Mucosa of descending colon (tissue), 3 donors: Measurements from ENCODE around the gene AGPS. TPM values are rescaled to one million over a fixed set of nuclear protein-coding genes. Genes with fewer than 3 reads are reported as not detected.

Experiments used
- ATAC-seq: fragments of 200-7000 bp; cut with Tn5 transposase; one replicate; pipeline ENCODE4 v1.9.1; 2020; ENCODE audit warnings: mild to moderate bottlenecking, moderate library complexity
- DNase-seq, 3 donors: peaks; one replicate each; pipeline ENCODE4 v3.0.0-alpha.2; 2020
- H3K36me3 ChIP-seq: fragments of 200-600 bp; one replicate; pipeline ENCODE4 v1.8.0; 2021; ENCODE audit warnings: low read depth, mild to moderate bottlenecking
- H3K4me1 ChIP-seq: fragments of 200-600 bp; one replicate; pipeline ENCODE4 v1.8.0; 2021; ENCODE audit warnings: low read depth, mild to moderate bottlenecking
- H3K4me3 ChIP-seq: fragments of 200-600 bp; one replicate; pipeline ENCODE4 v1.8.0; 2021; ENCODE audit warnings: mild to moderate bottlenecking
- H3K9me3 ChIP-seq: fragments of 200-600 bp; one replicate; pipeline ENCODE4 v1.8.0; 2021; ENCODE audit warnings: mild to moderate bottlenecking
- intact Hi-C, 2 donors: fragments of 100-400 bp; cut with DNase I in 1 of 2; cut with micrococcal nuclease in 1 of 2; formaldehyde crosslinking; loops; one replicate each; pipeline versions ENCODE4 v1.11.0 to v1.11.1; 2022; cut with DNase I, micrococcal nuclease
- long read RNA-seq, 2 donors: library from polyadenylated mRNA; unstranded; transcript quantifications; one replicate each; pipeline ENCODE4 v2.0.0, GENCODE V29; 2019 to 2021
- total RNA-seq, 3 donors: library from RNA; stranded (reverse); fragmentation: NEBNext Ultra II Directional in 2 of 3; extraction: Animal tissue kit (Norgen Biotek cat#: 25700) in 2 of 3; gene quantifications; one replicate each; pipeline versions ENCODE4 v1.2.1 to v1.2.4, GENCODE V29; 2021 to 2023
- TF ChIP-seq, protein P1 (sequence below): fragments of 200-600 bp; IDR thresholded peaks from one replicate; pipeline ENCODE4 v1.8.0; 2022; ENCODE audit warnings: antibody characterized with exemption, mild to moderate bottlenecking
- donor health status: DM: no; HTN: no; CAD: no; lungs with moderate emphysema.
- donor health status: DM: no; HTN: no; CAD: no.
- donor health status: DM: no; HTN: yes; CAD: no.

AGPS gene
- total RNA-seq = 10 to 100 TPM; 43.0 to 58.4 (median 48.7) TPM
- long read RNA-seq, donor 1, full-length matches to known transcripts = 35 of 40 reads
- long read RNA-seq, donor 1, partial matches to known transcripts = 2 of 40 reads
- long read RNA-seq, donor 1, other reads (novel, unspliced or antisense) = 3 of 40 reads
- long read RNA-seq, donor 2, full-length matches to known transcripts = 2 of 4 reads
- long read RNA-seq, donor 2, partial matches to known transcripts = 0 of 4 reads
- long read RNA-seq, donor 2, other reads (novel, unspliced or antisense) = 2 of 4 reads

DNA sequence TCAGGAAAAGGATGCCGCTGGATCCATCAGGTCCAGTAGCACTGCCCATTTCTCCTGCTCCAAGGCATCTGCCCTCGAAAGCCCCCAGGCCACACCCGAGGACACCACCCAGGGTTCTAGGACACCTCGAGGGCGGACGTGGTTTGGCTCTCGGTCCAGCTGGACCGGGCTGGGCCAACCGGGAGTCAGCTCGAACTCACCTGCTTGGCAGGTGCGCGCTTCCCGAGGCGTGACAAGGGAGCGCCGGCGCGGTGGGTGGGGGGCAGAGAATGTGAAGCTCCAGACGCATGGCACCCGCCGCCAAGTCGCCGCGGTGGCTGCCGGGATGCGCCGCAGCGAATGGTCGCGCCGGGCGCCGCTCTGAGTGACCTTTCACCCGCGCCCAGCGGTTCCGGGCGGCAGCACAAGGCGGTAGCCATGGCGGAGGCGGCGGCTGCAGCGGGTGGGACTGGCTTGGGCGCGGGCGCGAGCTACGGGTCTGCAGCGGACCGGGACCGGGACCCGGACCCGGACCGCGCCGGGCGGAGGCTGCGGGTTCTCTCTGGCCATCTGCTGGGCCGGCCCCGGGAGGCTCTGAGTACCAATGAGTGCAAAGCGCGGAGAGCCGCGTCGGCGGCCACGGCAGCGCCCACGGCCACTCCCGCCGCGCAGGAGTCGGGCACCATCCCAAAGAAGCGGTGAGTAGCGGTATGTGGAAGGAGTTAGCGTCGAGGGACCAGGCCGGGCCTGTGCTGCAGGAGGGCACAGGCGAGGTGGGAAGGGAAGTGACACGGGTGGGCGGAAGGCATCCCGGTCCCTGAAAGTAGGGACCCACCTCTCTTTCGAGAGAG lies at the start of gene AGPS:
Gene AGPS, plus strand, starts transcription at position 401 of the 830 bp plus-strand sequence. Its CDS starts 17 bp downstream, at position 418.
- ATAC-seq = peak; percentile 95
- TF ChIP-seq, protein P1, sequence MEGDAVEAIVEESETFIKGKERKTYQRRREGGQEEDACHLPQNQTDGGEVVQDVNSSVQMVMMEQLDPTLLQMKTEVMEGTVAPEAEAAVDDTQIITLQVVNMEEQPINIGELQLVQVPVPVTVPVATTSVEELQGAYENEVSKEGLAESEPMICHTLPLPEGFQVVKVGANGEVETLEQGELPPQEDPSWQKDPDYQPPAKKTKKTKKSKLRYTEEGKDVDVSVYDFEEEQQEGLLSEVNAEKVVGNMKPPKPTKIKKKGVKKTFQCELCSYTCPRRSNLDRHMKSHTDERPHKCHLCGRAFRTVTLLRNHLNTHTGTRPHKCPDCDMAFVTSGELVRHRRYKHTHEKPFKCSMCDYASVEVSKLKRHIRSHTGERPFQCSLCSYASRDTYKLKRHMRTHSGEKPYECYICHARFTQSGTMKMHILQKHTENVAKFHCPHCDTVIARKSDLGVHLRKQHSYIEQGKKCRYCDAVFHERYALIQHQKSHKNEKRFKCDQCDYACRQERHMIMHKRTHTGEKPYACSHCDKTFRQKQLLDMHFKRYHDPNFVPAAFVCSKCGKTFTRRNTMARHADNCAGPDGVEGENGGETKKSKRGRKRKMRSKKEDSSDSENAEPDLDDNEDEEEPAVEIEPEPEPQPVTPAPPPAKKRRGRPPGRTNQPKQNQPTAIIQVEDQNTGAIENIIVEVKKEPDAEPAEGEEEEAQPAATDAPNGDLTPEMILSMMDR = no peak
- DNase-seq = peak; percentile 89 to 90 (median 90)
- Histone ChIP-seq H3K4me1 (peaks cover 36% of the 10 kb centered on the region), H3K9me3 (no peaks in the 10 kb centered on the region), H3K36me3 (no peaks in the 10 kb centered on the region), H3K4me3 (peak within 1 kb of the TSS; percentile 76)
- intact Hi-C loops = no loop called here

DNA sequence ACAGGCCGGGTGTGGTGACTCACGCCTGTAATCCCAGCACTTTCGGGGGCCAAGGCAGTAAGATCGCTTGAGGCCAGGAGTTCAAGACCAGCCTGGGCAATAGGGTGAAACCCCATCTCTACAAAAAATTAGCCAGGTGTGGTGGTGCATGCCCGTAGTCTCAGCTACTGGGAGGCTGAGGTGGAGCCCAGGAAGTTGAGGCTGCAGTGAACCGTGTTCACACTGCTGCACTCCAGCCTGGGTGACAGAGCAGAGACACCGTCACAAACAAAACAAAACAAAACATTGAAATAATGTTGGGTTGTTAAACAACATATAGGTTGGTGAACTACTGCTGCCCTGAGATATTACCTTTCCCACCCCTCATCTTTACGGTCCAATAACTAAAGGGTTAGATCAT lies 48.8 kb upstream of the AGPS start:
- Histone ChIP-seq H3K9me3 (no peaks in the 10 kb centered on the region), H3K36me3 (no peaks in the 10 kb centered on the region), H3K4me1 (no peaks in the 10 kb centered on the region), H3K4me3 (no peak overlapping the region)
- no peak for DNase-seq
- intact Hi-C loops = loop anchor here in 1 of 2 donors (10.0 kb wide), 1 partner anchor 381 kb away; no protein-coding TSS in a partner anchor
- TF ChIP-seq, protein P1 = no peak
- no peak for ATAC-seq

DNA sequence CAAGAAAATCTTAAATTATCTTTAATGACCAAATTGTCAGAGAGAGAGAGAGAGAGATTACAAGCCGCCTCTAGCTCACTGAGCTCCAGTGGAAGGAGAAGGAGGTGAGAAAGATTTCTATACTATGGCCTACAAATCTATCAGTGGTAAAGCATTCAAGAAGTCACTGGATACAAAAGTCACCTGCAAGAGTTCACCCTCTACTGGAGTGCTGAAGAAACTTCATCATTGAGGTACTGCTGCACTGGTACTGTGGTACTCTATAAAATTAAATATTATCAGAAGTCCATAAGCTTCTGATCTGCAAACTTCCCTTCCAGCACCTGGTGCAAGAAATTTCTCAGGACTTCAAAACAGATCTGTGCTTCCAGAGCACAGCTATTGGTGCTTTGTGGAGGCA lies 48.3 kb upstream of the AGPS start:
- Histone ChIP-seq H3K4me3 (no peak overlapping the region), H3K9me3 (no peaks in the 10 kb centered on the region), H3K36me3 (no peaks in the 10 kb centered on the region), H3K4me1 (no peaks in the 10 kb centered on the region)
- TF ChIP-seq, protein P1 = no peak
- DNase-seq (no peak), ATAC-seq (no peak)
- intact Hi-C loops = loop anchor here in 1 of 2 donors (10.0 kb wide), 1 partner anchor 380 kb away; no protein-coding TSS in a partner anchor

DNA sequence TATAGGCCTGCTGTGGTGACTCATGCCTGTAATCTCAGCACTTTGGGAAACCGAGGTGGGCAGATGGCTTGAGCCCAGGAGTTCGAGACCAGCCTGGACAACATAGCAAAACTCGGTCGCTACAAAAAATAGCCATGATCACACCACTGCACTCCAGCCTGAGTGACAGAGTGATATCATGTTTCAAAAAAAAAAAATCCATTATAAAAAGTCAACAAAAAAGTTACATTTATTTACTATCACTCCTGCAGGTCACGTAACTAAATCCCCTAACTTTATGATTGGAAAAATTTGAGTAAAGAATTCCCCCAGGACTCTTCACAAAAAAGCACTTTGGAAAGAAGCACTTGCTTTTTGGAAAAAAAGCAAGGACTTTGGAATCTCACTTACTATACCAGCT lies 46.4 kb upstream of the AGPS start:
- intact Hi-C loops = loop anchor here in 1 of 2 donors (10.0 kb wide), 1 partner anchor 379 kb away; no protein-coding TSS in a partner anchor
- H3K4me1 ChIP-seq = no peaks in the 10 kb centered on the region
- DNase-seq = no peak
- H3K36me3 ChIP-seq = no peaks in the 10 kb centered on the region
- H3K4me3 ChIP-seq = no peak overlapping the region
- TF ChIP-seq, protein P1 = no peak
- ATAC-seq = no peak
- H3K9me3 ChIP-seq = no peaks in the 10 kb centered on the region

DNA sequence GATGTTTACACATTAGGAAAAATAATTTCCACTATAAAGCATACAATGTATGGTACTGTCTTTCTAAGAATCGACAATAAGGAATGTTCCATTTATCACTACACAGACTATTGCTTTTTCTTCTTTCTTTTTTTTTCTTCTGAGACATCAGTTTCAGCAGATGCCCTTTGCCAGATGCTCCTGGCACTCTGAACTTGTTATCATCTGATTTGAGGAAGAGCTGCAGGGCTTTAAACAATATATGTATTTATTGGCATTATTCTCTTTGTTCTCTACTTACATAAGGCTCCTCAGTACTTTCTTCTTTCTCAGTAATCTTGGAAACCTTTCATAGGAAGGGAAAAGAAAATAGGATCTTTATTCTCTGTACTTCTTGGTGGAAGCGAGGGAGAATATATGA lies 45.0 kb upstream of the AGPS start:
- H3K36me3 ChIP-seq = no peaks in the 10 kb centered on the region
- H3K9me3 ChIP-seq = no peaks in the 10 kb centered on the region
- DNase-seq = no peak
- H3K4me1 ChIP-seq = peaks cover 3% of the 10 kb centered on the region
- TF ChIP-seq, protein P1 = no peak
- no peak overlapping the region for H3K4me3 ChIP-seq
- ATAC-seq = no peak
- intact Hi-C loops = loop anchor here in 1 of 2 donors (10.0 kb wide), 1 partner anchor 377 kb away; no protein-coding TSS in a partner anchor
